ENCODE results near the gene PRKCE. TPM values are rescaled to one million over a fixed set of nuclear protein-coding genes. Genes with fewer than 3 reads are reported as not detected.

The PRKCE gene
- total RNA-seq, 1 experiment from 2014 or later: 2.4 TPM

DNA sequence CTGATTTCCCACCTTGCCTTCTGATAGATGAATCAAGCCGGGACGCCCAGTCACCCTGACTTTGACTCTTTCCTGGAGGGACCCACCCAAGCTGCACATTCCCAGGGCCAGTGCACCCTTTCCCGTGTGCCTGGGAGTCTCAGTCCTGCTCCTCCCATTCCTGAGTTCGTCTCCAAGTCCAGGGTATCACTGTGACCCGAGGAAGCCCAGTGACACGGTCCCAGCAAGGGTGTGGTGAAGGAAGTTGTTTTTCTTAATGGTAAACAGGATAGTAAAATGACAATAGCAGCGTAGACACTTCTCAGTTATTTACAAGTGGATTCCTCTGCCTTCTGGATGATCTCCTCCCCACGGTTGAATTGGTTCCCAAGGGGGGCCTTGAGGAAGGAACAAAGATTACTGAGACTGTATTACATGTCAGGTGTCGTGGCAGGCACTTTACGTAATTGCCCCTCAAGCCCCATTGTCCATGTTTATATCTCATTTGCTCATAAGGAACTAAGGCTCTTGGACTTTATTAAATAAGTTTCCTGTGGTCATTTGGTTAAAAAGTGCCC is 123.3 kb downstream of the PRKCE start:
- CTCF ChIA-PET: no interaction called here
- intact Hi-C loops (cut with micrococcal nuclease; ENCODE audit: unreplicated experiment): loop anchor here (5.0 kb wide), 1 partner anchor 117 kb away; no protein-coding TSS in a partner anchor
- POLR2A ChIA-PET (ENCODE audit: low non-redundant PET): no interaction called here

DNA sequence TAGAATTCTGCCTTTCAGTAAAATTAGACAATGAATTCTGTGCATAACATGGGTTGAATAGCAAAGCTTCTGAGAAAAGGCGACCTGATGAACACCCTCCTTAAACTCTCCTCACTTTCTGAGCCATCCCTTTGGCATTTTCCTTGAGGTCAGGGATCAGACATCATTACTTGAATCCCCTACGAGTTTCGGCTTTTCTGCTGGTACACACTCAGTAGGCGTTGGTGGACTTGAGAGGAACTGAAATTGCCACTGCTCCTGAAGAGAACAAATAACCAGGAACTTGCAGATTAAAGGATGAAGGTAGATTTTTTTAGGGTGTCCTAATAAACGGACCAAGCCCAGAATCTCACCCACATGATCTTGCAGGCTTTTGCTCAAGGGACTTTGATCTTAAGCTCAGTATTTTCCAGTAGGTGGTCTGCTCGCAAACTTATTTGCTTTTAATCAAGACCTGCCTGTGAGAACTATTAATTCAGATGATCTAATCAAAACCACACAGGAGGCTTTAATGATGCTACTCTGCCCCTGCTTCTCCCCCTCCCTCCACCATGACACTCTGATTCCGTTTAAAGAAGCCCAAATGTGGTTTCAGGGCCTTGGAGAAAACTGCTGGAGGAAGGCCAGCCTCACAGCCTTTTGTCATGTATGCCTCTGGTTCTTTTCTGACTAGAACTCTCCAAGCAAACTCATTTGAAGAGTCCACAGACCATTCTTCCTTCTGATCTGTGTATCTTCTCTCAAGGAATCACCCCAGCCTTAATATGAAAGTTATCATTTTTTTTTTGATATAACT is 124.9 kb downstream of the PRKCE start:
- DNase-seq (ENCODE audit: low spot score): no peak
- H3K9me3 ChIP-seq (ENCODE audit: low read depth, low read length, poor library complexity, severe bottlenecking): no peaks in the 10 kb centered on the region
- CTCF ChIA-PET: no interaction called here

More for the DNA sequence above, 123.3 kb downstream of the PRKCE start:
- Histone ChIP-seq H3K4me3 (ENCODE audit: low read depth, low read length, poor library complexity, severe bottlenecking) (no peak overlapping the region), H3K27me3 (replicated peaks; ENCODE audit: insufficient read depth, low read depth, low read length, poor library complexity) (no peaks in the 10 kb centered on the region), H3K4me1 (ENCODE audit: insufficient read depth, low read length, poor library complexity, severe bottlenecking) (no peaks in the 10 kb centered on the region), H3K36me3 (ENCODE audit: insufficient read depth, low read length, poor library complexity, severe bottlenecking) (no peaks in the 10 kb centered on the region), H3K27ac (ENCODE audit: low read depth, low read length, poor library complexity, severe bottlenecking) (no peak overlapping the region), H3K9me3 (ENCODE audit: low read depth, low read length, poor library complexity, severe bottlenecking) (no peaks in the 10 kb centered on the region)
- no TSS peak for BruUV-seq (replicated peaks)
- no peak for DNase-seq (ENCODE audit: low spot score)
- TF ChIP-seq EZH2 (IDR thresholded peaks at IDR 0.05; ENCODE audit: borderline replicate concordance, low read depth, low read length, poor library complexity, severe bottlenecking): no peak

DNA sequence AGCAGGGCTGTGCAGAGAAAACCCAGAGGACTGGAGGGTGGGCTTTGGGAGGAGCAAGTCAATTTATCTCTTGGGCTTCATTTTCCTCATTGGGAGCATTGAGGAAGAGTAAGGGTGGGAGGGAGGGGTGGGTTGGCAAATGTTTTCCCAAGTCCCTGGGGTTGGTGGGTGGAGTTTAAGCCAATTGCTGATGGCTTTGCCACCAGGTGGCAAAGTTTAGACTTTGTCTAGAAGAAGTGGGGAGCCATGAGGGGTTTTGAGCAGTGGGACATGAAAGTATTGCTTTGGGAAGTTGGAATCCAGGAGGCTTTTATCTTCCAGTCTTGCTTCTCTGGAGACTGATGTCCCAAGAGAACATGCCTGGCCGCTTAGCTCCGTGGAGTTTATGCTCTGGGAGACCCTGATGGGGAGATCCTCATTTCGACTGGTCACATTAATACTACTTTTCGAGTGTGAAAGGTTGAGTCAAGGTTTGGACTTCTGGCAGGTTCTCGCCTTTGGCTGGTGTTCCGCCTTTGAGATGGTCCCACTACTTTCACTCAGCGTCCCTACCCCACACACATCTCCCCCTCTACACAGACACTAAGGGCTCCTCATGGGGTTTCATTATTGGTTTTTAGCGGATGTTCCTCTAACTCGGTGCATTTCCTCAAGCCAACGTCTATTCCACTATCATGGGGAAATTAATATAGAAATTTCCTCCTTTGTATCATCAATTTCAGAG is 126.7 kb downstream of the PRKCE start:
- H3K4me1 ChIP-seq (ENCODE audit: insufficient read depth, low read length, poor library complexity, severe bottlenecking): no peaks in the 10 kb centered on the region
- TF ChIP-seq EZH2 (IDR thresholded peaks at IDR 0.05; ENCODE audit: borderline replicate concordance, low read depth, low read length, poor library complexity, severe bottlenecking): no peak
- TF ChIP-seq, protein P1, sequence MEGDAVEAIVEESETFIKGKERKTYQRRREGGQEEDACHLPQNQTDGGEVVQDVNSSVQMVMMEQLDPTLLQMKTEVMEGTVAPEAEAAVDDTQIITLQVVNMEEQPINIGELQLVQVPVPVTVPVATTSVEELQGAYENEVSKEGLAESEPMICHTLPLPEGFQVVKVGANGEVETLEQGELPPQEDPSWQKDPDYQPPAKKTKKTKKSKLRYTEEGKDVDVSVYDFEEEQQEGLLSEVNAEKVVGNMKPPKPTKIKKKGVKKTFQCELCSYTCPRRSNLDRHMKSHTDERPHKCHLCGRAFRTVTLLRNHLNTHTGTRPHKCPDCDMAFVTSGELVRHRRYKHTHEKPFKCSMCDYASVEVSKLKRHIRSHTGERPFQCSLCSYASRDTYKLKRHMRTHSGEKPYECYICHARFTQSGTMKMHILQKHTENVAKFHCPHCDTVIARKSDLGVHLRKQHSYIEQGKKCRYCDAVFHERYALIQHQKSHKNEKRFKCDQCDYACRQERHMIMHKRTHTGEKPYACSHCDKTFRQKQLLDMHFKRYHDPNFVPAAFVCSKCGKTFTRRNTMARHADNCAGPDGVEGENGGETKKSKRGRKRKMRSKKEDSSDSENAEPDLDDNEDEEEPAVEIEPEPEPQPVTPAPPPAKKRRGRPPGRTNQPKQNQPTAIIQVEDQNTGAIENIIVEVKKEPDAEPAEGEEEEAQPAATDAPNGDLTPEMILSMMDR (conservative IDR thresholded peaks at IDR 0.05; ENCODE audit: low read depth, low read length): no peak
- H3K9me3 ChIP-seq (ENCODE audit: low read depth, low read length, poor library complexity, severe bottlenecking): no peaks in the 10 kb centered on the region
- POLR2A ChIA-PET (ENCODE audit: low non-redundant PET): no interaction called here
- no peak overlapping the region for H3K27ac ChIP-seq (ENCODE audit: low read depth, low read length, poor library complexity, severe bottlenecking)
- peak; percentile 11 for DNase-seq (ENCODE audit: low spot score)
- CTCF ChIA-PET: interaction anchor here (0.6 to 1.2 kb wide), 6 partner anchors 13 to 193 kb away, joined by 3 to 5 read pairs (median 4); no protein-coding TSS in a partner anchor
- no TSS peak for BruUV-seq (replicated peaks)
- H3K36me3 ChIP-seq (ENCODE audit: insufficient read depth, low read length, poor library complexity, severe bottlenecking): no peaks in the 10 kb centered on the region
- H3K4me3 ChIP-seq (ENCODE audit: low read depth, low read length, poor library complexity, severe bottlenecking): no peak overlapping the region
- H3K27me3 ChIP-seq (replicated peaks; ENCODE audit: insufficient read depth, low read depth, low read length, poor library complexity): no peaks in the 10 kb centered on the region
- intact Hi-C loops (cut with micrococcal nuclease; ENCODE audit: unreplicated experiment): loop anchor here (1.0 to 5.0 kb wide), 3 partner anchors 121 to 158 kb away; no protein-coding TSS in a partner anchor

More for the DNA sequence above, 124.9 kb downstream of the PRKCE start:
- Histone ChIP-seq H3K4me3 (ENCODE audit: low read depth, low read length, poor library complexity, severe bottlenecking) (no peak overlapping the region), H3K36me3 (ENCODE audit: insufficient read depth, low read length, poor library complexity, severe bottlenecking) (no peaks in the 10 kb centered on the region), H3K4me1 (ENCODE audit: insufficient read depth, low read length, poor library complexity, severe bottlenecking) (no peaks in the 10 kb centered on the region), H3K27me3 (replicated peaks; ENCODE audit: insufficient read depth, low read depth, low read length, poor library complexity) (no peaks in the 10 kb centered on the region), H3K27ac (ENCODE audit: low read depth, low read length, poor library complexity, severe bottlenecking) (no peak overlapping the region)
- intact Hi-C loops (cut with micrococcal nuclease; ENCODE audit: unreplicated experiment): loop anchor here (5.0 kb wide), 1 partner anchor 119 kb away; no protein-coding TSS in a partner anchor
- BruUV-seq (replicated peaks): no TSS peak
- TF ChIP-seq, protein P1 (conservative IDR thresholded peaks at IDR 0.05; ENCODE audit: low read depth, low read length): no peak
- no peak for TF ChIP-seq EZH2 (IDR thresholded peaks at IDR 0.05; ENCODE audit: borderline replicate concordance, low read depth, low read length, poor library complexity, severe bottlenecking)
- POLR2A ChIA-PET (ENCODE audit: low non-redundant PET): no interaction called here
